Adipocyte (in vitro differentiated cells): ENCODE data around the gene IGSF8.
"Not testable (repeated sequence)": the region's sequence is repeated elsewhere in the genome, so short reads cannot be mapped to it uniquely, and the experiment has no call there.

Experiments used
- DNase-seq: peaks from one replicate; pipeline ENCODE4 v3.0.0-alpha.2; 2015; ENCODE audit warnings: low read depth
- H3K27me3 ChIP-seq: replicated peaks from 2 replicates; pipeline ENCODE4 v1.7.0; 2013; ENCODE audit warnings: mild to moderate bottlenecking, low read length, moderate library complexity; ENCODE audit not compliant: control insufficient read depth, insufficient read depth
- H3K36me3 ChIP-seq: 2 replicates; pipeline ENCODE4 v1.7.0; 2013; ENCODE audit warnings: low read length, mild to moderate bottlenecking, moderate library complexity; ENCODE audit not compliant: control insufficient read depth, insufficient read depth, severe bottlenecking
- H3K4me1 ChIP-seq: 2 replicates; pipeline ENCODE4 v1.7.0; 2013; ENCODE audit warnings: mild to moderate bottlenecking, low read length, moderate library complexity; ENCODE audit not compliant: control insufficient read depth, insufficient read depth
- H3K4me3 ChIP-seq: 2 replicates; pipeline ENCODE4 v1.7.0; 2013; ENCODE audit warnings: mild to moderate bottlenecking, low read length, moderate library complexity
- H3K9ac ChIP-seq: 2 replicates; pipeline ENCODE4 v1.7.0; 2013; ENCODE audit warnings: mild to moderate bottlenecking, low read length, moderate library complexity
- H3K9me3 ChIP-seq: 2 replicates; pipeline ENCODE4 v1.7.0; 2013; ENCODE audit warnings: mild to moderate bottlenecking, low read length, moderate library complexity; ENCODE audit not compliant: control insufficient read depth

Gene IGSF8

DNA sequence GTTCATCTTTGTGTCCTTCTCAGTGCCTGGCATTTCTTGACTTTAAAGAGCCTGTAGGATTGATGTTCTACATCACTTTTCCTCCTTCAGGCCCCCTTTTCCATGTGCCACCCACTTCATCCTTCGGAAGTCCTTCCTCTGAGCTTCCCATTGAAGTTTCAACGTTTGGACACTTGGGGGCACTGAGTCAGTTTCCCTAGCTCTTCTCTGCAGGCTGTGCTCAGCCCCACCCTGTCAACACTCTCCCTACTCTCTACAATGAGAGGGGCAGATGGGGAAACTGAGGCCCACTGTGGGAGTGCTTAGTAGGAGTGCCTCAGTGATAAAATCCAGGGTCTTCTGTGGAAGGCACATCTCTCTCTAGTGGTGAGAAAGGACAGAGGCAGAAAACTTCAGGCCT lies 40.3 kb downstream of the IGSF8 start:
- DNase-seq = peak; percentile 23
- Histone ChIP-seq H3K27me3 (peaks cover 63% of the 10 kb centered on the region), H3K9ac (no peak overlapping the region)

DNA sequence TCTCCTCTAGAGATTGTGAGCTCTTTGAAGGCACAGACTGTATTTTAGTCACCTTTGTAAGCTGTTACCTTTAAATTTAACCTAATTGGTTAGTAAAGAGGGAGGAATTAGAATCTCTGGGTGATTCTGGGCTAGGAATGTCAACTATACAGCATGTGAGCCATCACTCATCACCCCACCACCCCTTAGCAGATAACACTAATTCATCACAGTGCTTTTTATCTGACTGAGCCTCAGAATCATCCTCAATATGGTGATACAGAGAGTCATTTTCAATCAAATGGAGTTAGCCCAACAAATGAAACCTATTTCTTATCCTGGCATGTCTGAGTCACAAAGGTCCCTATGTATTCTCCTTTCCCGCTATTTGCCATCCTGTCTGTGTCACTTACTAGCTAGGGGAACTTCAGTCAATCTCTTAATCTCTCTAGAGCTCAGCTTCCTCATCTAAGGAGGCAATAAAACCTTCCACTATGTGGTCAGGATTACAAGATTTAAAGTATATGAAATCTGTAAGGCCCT lies 41.7 kb downstream of the IGSF8 start:
- no peaks in the 10 kb centered on the region for H3K9me3 ChIP-seq
- peaks cover 66% of the 10 kb centered on the region for H3K27me3 ChIP-seq
- no peak overlapping the region for H3K4me3 ChIP-seq
- no peaks in the 10 kb centered on the region for H3K36me3 ChIP-seq
- DNase-seq = no peak
- no peaks in the 10 kb centered on the region for H3K4me1 ChIP-seq
- H3K9ac ChIP-seq = no peak overlapping the region

More for the DNA sequence above, 40.3 kb downstream of the IGSF8 start:
- Histone ChIP-seq H3K4me1 (no peaks in the 10 kb centered on the region), H3K4me3 (no peak overlapping the region), H3K9me3 (no peaks in the 10 kb centered on the region), H3K36me3 (no peaks in the 10 kb centered on the region)

DNA sequence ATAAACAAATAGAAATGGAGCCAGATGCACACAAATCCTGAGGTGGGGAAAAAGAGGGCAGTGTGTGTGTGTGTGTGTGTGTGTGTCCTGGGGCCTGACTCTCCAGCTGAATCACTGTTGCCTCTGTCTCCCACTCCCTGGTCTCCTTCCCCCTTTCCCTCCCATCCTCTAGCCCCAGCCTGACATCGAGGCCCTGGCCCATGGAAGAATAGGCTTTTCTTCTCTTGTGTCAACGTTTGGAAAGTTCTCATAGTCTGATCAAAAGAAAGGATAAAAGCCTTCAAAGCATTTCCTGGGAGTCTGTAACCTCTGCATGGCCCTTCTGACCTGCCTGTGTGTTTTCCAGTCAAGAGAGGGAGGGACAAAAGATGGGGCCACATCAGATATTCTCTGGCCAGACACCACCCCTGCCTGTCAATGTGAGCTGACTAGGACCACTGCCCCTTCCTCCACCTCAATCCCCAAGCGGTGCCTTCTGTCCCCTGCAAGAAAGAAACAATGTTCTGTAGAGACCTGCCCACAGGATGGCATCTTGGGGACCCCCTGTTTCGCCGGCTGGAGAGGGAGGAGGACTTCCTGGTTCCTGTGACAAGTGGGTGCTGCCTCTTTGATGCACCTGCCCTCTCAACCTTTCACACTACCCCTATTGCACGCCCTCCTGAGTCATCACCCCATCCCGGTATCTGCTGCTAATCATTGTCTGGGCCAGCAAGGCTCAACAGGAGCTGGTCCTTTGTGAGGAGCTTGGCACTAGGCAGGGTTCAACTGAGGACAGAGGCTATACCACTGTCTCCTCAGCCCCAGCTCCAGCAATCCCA lies 44.7 kb downstream of the IGSF8 start:
- Histone ChIP-seq H3K4me1 (no peaks in the 10 kb centered on the region), H3K27me3 (peaks cover 56% of the 10 kb centered on the region), H3K9ac (no peak overlapping the region), H3K9me3 (no peaks in the 10 kb centered on the region), H3K4me3 (no peak overlapping the region), H3K36me3 (no peaks in the 10 kb centered on the region)
- no peak for DNase-seq

DNA sequence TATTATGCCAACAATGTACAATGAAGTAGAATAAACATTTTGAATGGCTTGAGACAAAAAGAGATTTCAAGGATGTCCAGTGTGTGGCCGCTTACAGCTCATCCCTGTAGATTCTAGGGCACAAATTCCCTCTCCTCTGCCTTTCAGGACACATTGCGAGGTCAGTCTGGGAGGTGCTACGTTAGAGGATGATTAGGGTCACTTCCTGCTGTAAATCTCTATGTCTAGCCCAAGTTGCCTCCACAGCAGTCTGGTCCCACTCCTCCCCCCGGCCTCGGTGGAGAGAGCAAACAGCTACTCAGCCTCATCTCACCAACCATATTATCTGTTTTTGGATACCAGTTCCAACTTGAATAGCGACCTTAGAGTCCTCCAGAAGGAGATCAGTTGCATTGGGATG lies 45.5 kb downstream of the IGSF8 start:
- no peak for DNase-seq
- Histone ChIP-seq H3K9me3 (no peaks in the 10 kb centered on the region), H3K36me3 (no peaks in the 10 kb centered on the region), H3K27me3 (peaks cover 55% of the 10 kb centered on the region), H3K4me3 (no peak overlapping the region), H3K9ac (no peak overlapping the region), H3K4me1 (no peaks in the 10 kb centered on the region)

DNA sequence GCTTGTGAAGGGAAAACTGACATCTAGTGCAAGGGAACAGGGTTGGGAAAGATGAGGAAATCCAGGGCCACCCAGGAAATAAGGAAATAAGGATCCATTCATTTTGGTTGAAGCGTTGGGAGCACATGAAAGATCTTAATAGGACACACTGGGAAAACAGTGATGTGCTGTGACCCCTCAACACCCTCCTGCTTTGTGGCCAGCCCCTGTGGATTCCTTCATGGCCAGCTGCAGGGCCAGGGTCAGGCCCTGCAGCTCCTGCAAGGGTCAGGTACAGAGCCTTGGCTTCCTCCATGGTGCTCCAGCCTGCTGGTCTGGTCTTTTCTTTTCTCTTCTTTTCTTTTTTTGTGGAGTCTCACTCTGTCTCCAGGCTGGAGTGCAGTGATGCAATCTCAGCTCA lies 47.8 kb downstream of the IGSF8 start:
- H3K36me3 ChIP-seq = no peaks in the 10 kb centered on the region
- DNase-seq = no peak
- peaks cover 37% of the 10 kb centered on the region for H3K27me3 ChIP-seq
- no peak overlapping the region for H3K4me3 ChIP-seq
- peaks cover 6% of the 10 kb centered on the region for H3K4me1 ChIP-seq
- no peaks in the 10 kb centered on the region for H3K9me3 ChIP-seq
- no peak overlapping the region for H3K9ac ChIP-seq

DNA sequence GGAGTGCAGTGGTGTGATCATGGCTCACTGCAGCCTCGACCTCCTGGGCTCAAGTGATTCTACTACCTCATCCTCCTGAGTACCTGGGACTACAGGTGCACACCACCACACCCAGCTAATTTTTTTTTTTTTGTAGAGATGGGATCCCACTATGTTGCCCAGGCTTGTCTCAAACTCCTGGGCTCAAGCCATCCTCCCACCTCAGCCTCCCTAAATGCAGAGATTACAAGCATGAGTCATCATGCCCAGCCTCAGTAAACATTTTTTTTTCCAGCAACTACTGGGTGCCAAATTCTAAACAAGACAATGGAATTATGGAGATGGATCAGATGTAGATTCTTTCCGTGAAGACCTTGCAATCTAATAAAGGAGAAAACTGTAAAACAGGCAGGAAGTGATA lies 48.2 kb downstream of the IGSF8 start:
- DNase-seq, H3K9me3 ChIP-seq, H3K4me1 ChIP-seq, H3K9ac ChIP-seq, H3K36me3 ChIP-seq, H3K4me3 ChIP-seq: not testable (repeated sequence)
- peaks cover 39% of the 10 kb centered on the region for H3K27me3 ChIP-seq

DNA sequence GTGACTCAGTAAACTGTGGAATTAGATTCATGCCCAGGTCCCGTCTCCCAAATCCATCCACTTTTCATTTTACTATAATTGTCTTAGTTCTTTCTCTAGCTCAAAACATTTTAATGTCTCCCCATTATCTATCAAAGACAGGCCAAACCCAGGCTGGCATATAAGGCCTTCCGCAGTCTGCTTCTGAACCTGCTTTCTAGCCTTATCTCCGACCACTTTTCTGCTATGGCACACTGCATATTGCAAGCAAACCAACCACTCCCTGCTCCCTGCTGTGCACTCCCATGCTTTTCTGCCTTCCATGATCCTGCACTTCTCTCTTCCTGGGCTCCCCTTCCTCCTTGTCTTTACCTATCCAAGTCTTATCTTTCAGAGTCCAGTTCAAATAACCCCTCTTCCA lies 49.3 kb downstream of the IGSF8 start:
- H3K36me3 ChIP-seq = no peaks in the 10 kb centered on the region
- H3K9me3 ChIP-seq = no peaks in the 10 kb centered on the region
- H3K27me3 ChIP-seq = peaks cover 41% of the 10 kb centered on the region
- no peak overlapping the region for H3K4me3 ChIP-seq
- no peak for DNase-seq
- peaks cover 6% of the 10 kb centered on the region for H3K4me1 ChIP-seq
- no peak overlapping the region for H3K9ac ChIP-seq

DNA sequence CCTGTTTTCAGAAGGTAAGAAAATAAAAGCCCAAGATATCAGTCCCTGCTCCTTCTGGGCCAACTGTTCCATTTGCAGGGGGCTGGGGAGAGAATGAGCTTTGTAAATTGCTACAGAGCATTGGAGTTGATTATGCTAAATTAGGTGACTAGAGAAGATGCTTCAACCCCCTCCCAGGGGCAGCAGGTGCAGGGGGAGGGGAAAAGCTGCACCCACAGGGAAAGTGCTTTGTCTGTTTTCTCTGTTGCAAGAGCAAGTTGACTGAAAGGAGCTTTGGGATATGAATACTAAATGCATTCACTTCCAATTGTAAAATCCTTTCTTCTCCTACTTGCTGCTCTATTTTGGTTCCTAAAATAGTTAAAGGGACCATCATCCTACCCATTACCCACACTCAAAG lies 50.1 kb downstream of the IGSF8 start:
- H3K9ac ChIP-seq = no peak overlapping the region
- peaks cover 6% of the 10 kb centered on the region for H3K4me1 ChIP-seq
- DNase-seq = no peak
- H3K27me3 ChIP-seq = peaks cover 34% of the 10 kb centered on the region
- no peaks in the 10 kb centered on the region for H3K9me3 ChIP-seq
- no peak overlapping the region for H3K4me3 ChIP-seq
- no peaks in the 10 kb centered on the region for H3K36me3 ChIP-seq

DNA sequence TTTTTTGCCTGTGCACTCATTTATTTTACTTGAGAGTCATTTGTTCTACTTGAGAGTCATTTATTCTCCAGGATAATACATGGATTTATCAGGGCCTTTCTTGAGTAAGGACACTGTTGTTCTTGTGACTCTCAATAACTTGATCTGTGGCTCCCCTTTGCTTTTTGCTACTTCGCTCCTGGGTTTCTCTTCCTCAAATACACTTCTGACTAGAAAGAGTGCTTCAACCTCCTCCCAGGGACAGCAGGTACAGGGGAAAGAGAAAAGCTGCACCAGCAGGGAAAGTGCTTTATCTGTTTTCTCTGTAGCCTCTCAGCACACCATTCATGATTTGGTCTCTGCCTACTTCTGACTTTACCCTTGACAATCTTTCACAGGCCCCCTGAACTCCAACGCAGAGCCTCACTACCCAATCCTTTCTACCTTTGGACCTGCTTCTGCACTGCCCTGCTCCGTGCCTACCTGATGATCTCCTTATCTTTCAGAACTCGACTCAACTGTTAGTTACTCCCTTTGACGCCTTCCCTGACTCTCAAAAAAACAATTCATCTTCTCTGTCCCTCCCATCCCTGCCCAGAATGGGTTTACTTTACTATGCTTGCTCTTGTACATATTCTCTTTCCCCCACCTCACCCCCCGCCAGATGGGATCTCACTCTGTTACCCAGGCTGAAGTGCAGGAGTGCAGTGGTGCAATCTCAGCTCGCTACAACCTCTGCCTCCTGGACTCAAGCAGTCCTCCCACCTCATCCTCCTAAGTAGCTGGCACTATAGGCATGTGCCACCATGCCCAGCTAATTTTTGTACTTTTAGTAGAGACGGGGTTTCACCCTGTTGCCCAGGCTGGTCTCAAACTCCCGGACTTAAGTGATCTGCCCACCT lies 51.1 kb downstream of the IGSF8 start:
- Histone ChIP-seq H3K9ac (peak overlapping the region; percentile 36), H3K36me3 (no peaks in the 10 kb centered on the region), H3K4me3 (no peak overlapping the region), H3K9me3 (no peaks in the 10 kb centered on the region), H3K27me3 (peaks cover 26% of the 10 kb centered on the region), H3K4me1 (peaks cover 6% of the 10 kb centered on the region)
- DNase-seq = no peak

DNA sequence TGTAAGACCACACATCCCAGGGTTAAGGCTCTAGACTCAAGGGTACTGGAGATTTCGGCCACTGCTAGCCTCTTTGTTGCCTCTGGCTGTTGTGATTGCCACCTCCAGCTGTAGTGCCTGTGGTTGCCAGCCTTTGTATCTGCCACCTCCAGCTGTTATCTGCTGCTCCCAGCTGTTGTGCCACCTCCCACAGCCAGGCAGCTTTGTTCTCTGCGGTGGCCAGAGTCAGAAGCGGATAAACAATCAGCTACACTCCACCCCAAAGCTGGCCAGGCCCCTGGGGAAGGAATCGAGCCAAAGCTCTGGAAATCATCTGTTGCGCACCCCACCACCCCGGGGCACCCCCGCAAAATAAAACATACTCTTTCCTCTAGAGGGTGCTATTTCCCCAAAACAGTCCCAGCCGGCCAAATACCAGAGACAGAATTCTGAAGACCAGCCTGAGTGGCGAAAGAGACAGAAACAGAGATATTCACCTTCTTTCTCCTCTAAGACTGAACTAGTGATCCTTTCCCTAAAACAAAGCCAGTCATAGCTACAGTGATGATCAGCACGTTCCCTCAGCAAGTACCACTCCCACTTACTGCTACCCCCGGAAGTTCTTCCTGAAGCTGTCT lies 51.8 kb downstream of the IGSF8 start:
- no peaks in the 10 kb centered on the region for H3K9me3 ChIP-seq
- peak overlapping the region; percentile 36 for H3K9ac ChIP-seq
- peak; percentile 78 for DNase-seq
- no peak overlapping the region for H3K4me3 ChIP-seq
- peaks cover 6% of the 10 kb centered on the region for H3K4me1 ChIP-seq
- H3K27me3 ChIP-seq = peaks cover 19% of the 10 kb centered on the region
- no peaks in the 10 kb centered on the region for H3K36me3 ChIP-seq

DNA sequence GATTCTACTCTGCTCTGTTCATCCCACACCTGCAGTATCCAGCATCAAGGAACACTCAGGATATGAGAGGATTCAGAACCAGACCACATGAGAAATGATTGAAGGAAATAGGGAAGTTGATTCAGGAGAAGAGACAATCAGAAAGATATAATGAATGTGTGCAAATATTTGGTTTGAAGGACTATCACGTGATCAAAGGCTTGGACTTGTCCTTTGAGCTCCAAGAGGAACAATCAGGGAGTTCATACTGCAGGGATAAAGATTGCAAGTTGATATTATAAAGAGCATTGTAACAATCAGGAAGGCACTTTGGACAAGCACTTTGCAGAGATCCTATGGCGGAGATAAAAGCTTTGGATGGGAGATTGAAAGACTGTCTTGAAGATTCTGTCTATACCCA lies 52.8 kb downstream of the IGSF8 start:
- Histone ChIP-seq H3K4me1 (peaks cover 6% of the 10 kb centered on the region), H3K36me3 (no peaks in the 10 kb centered on the region), H3K9me3 (no peaks in the 10 kb centered on the region), H3K9ac (no peak overlapping the region), H3K27me3 (peaks cover 16% of the 10 kb centered on the region), H3K4me3 (no peak overlapping the region)
- no peak for DNase-seq
